Muscle of leg (tissue), 9 donors: ENCODE results near the gene FAM229A. TPM values are rescaled to one million over a fixed set of nuclear protein-coding genes. Genes with fewer than 3 reads are reported as not detected.

ENCODE experiments used
- polyA plus RNA-seq, 8 donors: library from polyadenylated mRNA; unstranded; fragments of 120-200 nt; gene quantifications; one replicate each; pipeline versions ENCODE4 v1.2.1 to v1.2.3, GENCODE V29; 2013; ENCODE audit warnings: inconsistent platforms in 1 of 8, low replicate concordance in 1 of 8; ENCODE audit not compliant: insufficient read length in 8 of 8, insufficient read depth in 1 of 8
- total RNA-seq: library from RNA; stranded (reverse); fragments of 120-200 nt; gene quantifications from one replicate; pipeline ENCODE4 v1.2.4, GENCODE V29; 2013

FAM229A gene
- total and polyA plus RNA-seq, 9 donors: 3.3 to 10.4 (median 5.7) TPM

Other genes starting within 250 kb of the FAM229A start
- 32.8 TPM for gene TXLNA, start 182.8 kb downstream of the FAM229A start, total RNA-seq
- 10 to 100 TPM; 30.5 to 46.2 (median 34.5) TPM for gene TXLNA, start 182.8 kb downstream of the FAM229A start, polyA plus RNA-seq
- gene CCDC28B, start 161.9 kb downstream of the FAM229A start, total RNA-seq: 63.7 TPM
- gene CCDC28B, start 161.9 kb downstream of the FAM229A start, polyA plus RNA-seq: 10 to 100 TPM; 31.9 to 70.0 (median 44.5) TPM
- 2.5 TPM for gene IQCC, start 156.8 kb downstream of the FAM229A start, total RNA-seq
- 1 to 10 TPM; 2.4 to 3.9 (median 3.1) TPM for gene IQCC, start 156.8 kb downstream of the FAM229A start, polyA plus RNA-seq
- gene DCDC2B, start 153.4 kb downstream of the FAM229A start, total RNA-seq: not detected
- 1 to 10 TPM in 1 of 8 donors, under 1 TPM in 7; 0.15 to 1.1 (median 0.34) TPM for gene DCDC2B, start 153.4 kb downstream of the FAM229A start, polyA plus RNA-seq
- gene TMEM234, start 140.1 kb downstream of the FAM229A start, total RNA-seq: 8.7 TPM
- 10 to 100 TPM in 5 of 8 donors, 1 to 10 TPM in 3; 7.8 to 11.9 (median 10.1) TPM for gene TMEM234, start 140.1 kb downstream of the FAM229A start, polyA plus RNA-seq
- 183 TPM for gene EIF3I, start 140.1 kb downstream of the FAM229A start, total RNA-seq
- gene EIF3I, start 140.1 kb downstream of the FAM229A start, polyA plus RNA-seq: 100 to 1,000 TPM; 159 to 179 (median 175) TPM
- gene FAM167B, start 115.3 kb downstream of the FAM229A start, total RNA-seq: 2.5 TPM
- 1 to 10 TPM; 4.3 to 5.6 (median 4.7) TPM for gene FAM167B, start 115.3 kb downstream of the FAM229A start, polyA plus RNA-seq
- 0.62 TPM for gene LCK, start 111.2 kb downstream of the FAM229A start, total RNA-seq
- 1 to 10 TPM in 2 of 8 donors, under 1 TPM in 6; 0.34 to 1.3 (median 0.77) TPM for gene LCK, start 111.2 kb downstream of the FAM229A start, polyA plus RNA-seq
- gene HDAC1, start 70.4 kb downstream of the FAM229A start, total RNA-seq: 31.2 TPM
- gene HDAC1, start 70.4 kb downstream of the FAM229A start, polyA plus RNA-seq: 10 to 100 TPM; 29.2 to 46.5 (median 41.2) TPM
- 50.1 TPM for gene MARCKSL1, start 26.3 kb downstream of the FAM229A start, total RNA-seq
- 100 to 1,000 TPM; 147 to 210 (median 175) TPM for gene MARCKSL1, start 26.3 kb downstream of the FAM229A start, polyA plus RNA-seq
- 1.2 TPM for gene TSSK3, start 54 bp upstream of the FAM229A start, total RNA-seq
- 1 to 10 TPM in 7 of 8 donors, under 1 TPM in 1; 0.55 to 3.6 (median 1.9) TPM for gene TSSK3, start 54 bp upstream of the FAM229A start, polyA plus RNA-seq
- gene BSDC1, start 32.0 kb upstream of the FAM229A start, total RNA-seq: 41.4 TPM
- gene BSDC1, start 32.0 kb upstream of the FAM229A start, polyA plus RNA-seq: 10 to 100 TPM; 32.6 to 48.3 (median 41.2) TPM
- 0.13 TPM for gene ZBTB8B, start 102.6 kb upstream of the FAM229A start, total RNA-seq
- under 1 TPM; 0.06 to 0.19 (median 0.12) TPM for gene ZBTB8B, start 102.6 kb upstream of the FAM229A start, polyA plus RNA-seq
- 10.6 TPM for gene ZBTB8A, start 176.9 kb upstream of the FAM229A start, total RNA-seq
- 10 to 100 TPM in 2 of 8 donors, 1 to 10 TPM in 6; 5.9 to 13.4 (median 9.1) TPM for gene ZBTB8A, start 176.9 kb upstream of the FAM229A start, polyA plus RNA-seq